ENCODE measurements around the gene ING3. TPM values are rescaled to one million over a fixed set of nuclear protein-coding genes. Genes with fewer than 3 reads are reported as not detected.
"Not testable (repeated sequence)": the region's sequence is repeated elsewhere in the genome, so short reads cannot be mapped to it uniquely, and the experiment has no call there.

ING3 gene
- total and polyA plus RNA-seq, 11 donors, result 5.4 to 16.0 (median 12.5) TPM

GRCh38 chr7:120981117-120981516, 30.5 kb downstream of the ING3 start:
- H3K27ac ChIP-seq, result no peak overlapping the region
- ATAC-seq, result no peak
- no peak overlapping the region for H3K4me3 ChIP-seq
- no peak for TF ChIP-seq POLR2A (IDR thresholded peaks at IDR 0.05)
- no peak for TF ChIP-seq CTCF (IDR thresholded peaks at IDR 0.05)
- WGBS, 4 donors, result 68 to 84% (median 78%) methylated on average over 1 of the region's 1 CpG
- H3K9me3 ChIP-seq, result no peaks in the 10 kb centered on the region
- peaks cover 0 to 6% (median 0%) of the 10 kb centered on the region in 12 donors for H3K4me1 ChIP-seq
- intact Hi-C loops (cut with DNase I), result no loop called here
- no peak for DNase-seq
- H3K27me3 ChIP-seq, result no peaks in the 10 kb centered on the region
- H3K36me3 ChIP-seq, result peaks cover 0 to 17% (median 12%) of the 10 kb centered on the region in 9 donors

GRCh38 chr7:120981888-120982615, 31.5 kb downstream of the ING3 start:
- Histone ChIP-seq H3K4me3 (no peak overlapping the region), H3K27ac (no peak overlapping the region), H3K9me3 (no peaks in the 10 kb centered on the region), H3K36me3 (peaks cover 0 to 8% (median 3%) of the 10 kb centered on the region in 9 donors), H3K4me1 (peaks cover 0 to 6% (median 0%) of the 10 kb centered on the region in 12 donors), H3K27me3 (no peaks in the 10 kb centered on the region)
- WGBS, 4 donors, result 61 to 73% (median 70%) methylated on average over 4 of the region's 4 CpGs
- no peak for ATAC-seq
- no peak for TF ChIP-seq POLR2A (IDR thresholded peaks at IDR 0.05)
- TF ChIP-seq CTCF (IDR thresholded peaks at IDR 0.05), result no peak
- DNase-seq, result no peak
- intact Hi-C loops (cut with DNase I), result loop anchor here in 1 of 10 donors (2.0 kb wide), 1 partner anchor 129 kb away; no protein-coding TSS in a partner anchor

GRCh38 chr7:120983592-120983991, 33.0 kb downstream of the ING3 start:
- not testable (repeated sequence) for H3K9me3 ChIP-seq, H3K36me3 ChIP-seq, ATAC-seq, H3K27me3 ChIP-seq, DNase-seq, H3K27ac ChIP-seq, H3K4me3 ChIP-seq
- WGBS, 4 donors, result 95 to 97% (median 96%) methylated on average over 5 of the region's 8 CpGs
- intact Hi-C loops (cut with DNase I), result loop anchor here in 1 of 10 donors (2.0 kb wide), 1 partner anchor 127 kb away; no protein-coding TSS in a partner anchor
- H3K4me1 ChIP-seq, result peaks cover 0 to 11% (median under 1%) of the 10 kb centered on the region in 12 donors

- intact Hi-C loops (cut with DNase I), result no loop called here
- Histone ChIP-seq H3K27ac (no peak overlapping the region), H3K27me3 (no peaks in the 10 kb centered on the region), H3K4me1 (peaks cover 0 to 13% (median under 1%) of the 10 kb centered on the region in 12 donors), H3K4me3 (no peak overlapping the region), H3K9me3 (no peaks in the 10 kb centered on the region), H3K36me3 (no peaks in the 10 kb centered on the region)
- ATAC-seq (no peak), DNase-seq (no peak)
- TF ChIP-seq POLR2A (IDR thresholded peaks at IDR 0.05), result no peak
- no peak for TF ChIP-seq CTCF (IDR thresholded peaks at IDR 0.05)
- WGBS, 4 donors, result 87 to 96% (median 94%) methylated on average over 3 of the region's 3 CpGs
Observed at GRCh38 chr7:120984406-120984805, 33.8 kb downstream of the ING3 start.

Data from heart left ventricle (tissue), 16 donors.